Measurements from ENCODE around the gene TRIM3.

The TRIM3 gene

DNA sequence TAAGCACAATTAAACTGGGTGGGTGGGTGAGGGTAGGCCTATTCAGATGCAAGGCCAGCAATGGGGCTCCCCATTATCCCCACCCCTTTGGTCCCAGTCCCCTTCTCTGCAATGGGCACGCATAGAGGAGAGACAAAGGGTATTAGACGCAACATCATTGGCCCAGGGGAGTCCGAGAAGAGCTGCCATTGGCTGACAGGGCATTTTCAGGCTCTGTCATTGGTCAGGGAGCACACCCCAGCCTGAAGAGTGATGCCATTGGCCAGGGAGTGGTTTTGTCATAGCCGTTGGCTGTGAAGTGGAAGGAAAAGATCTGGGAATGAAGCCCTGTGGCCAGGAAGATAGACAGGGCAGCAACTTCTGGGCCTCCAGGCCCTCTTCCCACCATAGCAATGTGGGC, 2.8 kb upstream of the TRIM3 start:
- DNase-seq: no peak

DNA sequence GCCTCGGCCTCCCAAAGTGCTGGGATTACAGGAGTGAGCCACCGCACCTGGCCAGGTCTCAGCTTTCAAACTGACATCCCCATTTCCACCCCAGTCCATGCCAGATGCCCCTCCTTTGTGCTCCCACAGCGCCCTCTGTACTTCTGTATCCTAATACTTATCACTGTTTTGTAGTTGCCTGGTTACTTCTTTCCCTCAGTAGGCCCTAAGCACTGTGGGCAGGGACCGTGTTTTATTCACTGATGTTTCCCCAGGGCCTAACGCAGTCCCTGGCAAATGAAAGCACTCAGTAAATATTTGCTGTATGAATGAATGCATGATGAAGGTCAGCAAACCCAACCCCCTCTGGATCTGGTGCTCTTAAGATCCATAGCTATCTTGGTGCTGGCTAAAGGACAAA, 2.2 kb upstream of the TRIM3 start:
- no peak for DNase-seq

DNA sequence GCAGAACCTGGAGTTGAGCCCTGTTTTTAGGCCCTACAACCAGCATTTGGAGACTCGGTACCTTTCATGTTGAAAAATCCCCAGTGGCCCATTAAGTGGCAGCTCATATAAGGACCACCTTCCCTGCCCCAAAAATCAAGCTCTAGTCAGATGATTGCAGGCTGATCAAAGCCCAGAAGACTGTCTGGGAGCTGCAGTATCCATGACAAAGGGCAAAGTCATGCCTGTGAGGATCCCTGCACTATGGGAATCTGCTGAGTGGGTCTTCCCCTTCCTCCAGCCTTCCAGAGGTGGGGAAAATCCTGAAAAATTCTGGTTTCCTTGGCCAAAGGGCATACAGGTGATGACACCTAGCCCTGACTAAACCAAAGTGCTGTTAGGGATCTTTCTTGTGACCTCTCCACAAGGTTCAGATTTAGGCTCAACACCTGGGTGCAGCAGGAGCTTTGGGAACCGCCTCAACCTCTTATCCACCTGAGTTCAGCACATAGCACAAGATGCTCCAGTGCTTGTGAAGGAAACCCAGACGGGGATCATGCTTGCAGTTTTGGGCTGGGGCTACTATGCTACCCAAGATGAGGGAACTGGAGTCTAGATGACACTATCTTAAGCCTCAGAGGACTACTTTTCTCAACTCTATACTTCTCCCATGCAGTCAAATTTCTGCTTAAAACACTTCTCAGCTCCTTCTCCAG, 1.2 kb upstream of the TRIM3 start:
- no peak for DNase-seq

DNA sequence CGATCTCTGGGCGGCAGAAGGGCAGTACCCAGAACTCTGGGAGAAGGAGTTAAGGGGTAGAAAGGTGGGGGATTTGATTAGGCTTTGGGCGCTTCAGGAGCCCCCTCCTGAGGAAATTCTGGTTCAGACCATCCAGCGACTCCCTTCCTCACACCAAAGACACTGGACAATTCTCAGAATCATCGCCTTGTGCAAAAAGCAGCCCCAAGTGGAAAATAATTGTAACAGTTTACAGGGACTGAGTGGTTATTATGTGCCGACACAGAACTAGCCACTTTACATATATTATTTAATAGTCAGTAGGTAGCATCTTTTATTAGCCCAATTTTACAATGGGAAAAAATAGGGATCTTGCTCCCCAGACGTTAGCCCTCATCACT, 662 bp upstream of the TRIM3 start:
- DNase-seq: no peak

DNA sequence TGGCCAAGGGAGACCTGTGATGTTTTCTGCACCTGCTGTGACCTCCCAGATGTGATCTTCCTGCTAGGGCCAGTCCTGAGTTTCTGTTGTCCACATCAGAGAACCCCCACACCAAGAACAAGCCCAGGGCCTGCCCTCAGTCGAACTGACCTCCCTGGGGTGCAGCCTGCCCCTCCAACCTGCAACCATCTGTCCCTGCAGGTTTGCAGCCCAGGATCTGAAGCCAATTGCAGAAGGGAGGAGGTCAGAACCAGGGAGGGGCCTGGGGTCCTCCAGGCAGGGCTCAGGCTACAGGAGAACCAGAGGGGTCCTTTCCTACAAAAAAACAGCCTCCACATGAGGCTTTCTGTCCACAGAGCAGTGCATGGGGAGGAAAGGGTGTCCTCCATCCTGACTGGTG, 807 bp downstream of the TRIM3 start:
- DNase-seq: no peak

DNA sequence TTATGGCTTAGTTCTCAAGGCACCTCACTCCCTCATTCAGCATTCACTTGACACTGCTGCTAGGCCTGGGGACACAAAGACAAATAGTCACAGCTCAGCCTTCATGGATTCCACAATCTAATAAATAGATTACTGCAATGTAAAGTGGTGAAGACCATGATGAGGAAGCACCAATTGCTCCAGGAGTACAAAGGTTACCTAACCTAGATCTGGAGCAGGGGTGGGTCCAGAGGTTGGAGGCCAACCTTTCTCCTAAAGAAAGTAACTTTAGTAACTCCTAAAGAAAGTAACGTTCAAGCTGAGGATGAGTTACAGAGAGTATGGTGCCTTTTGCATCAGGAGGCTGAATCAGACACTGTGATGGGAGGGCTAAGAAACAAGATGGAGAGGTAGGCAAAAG, 4.1 kb downstream of the TRIM3 start:
- DNase-seq: no peak

DNA sequence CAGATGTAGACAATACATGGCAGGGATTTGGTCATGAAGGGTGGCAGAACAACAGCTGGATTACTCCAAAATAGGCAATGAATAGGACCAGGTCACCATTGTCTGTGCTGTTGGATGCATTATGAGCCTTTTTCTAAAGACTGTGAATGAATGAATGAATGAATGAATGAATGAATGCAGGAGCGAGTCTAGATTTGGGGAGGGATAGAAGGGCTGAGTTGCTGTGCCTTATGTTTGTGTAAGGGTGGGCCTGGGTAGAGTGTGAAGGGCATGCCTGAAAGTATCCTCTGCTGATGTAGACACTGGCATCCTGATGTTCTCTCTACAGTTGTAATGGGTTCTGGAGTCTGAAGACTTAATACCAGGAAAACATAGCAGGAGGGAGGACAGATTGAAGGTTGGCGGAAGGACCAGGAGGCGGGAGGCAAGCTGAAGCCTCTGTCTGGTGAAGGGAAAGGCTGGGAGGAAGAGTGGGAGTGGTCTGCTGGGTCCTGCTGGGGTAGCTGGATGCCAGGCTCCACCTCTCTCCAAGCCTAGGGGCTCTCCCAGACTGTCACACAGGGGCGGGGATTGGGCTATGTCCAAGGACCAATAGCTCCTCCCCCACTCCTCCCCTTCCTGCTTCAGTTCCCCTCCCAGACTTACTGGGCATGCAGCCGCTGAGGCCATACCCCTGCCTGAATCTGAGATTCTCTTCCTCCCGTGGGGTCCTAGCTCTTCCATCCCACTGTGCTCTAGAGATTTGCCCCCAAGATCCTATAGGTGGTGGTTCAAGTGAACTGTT, 4.8 kb downstream of the TRIM3 start:
- peak; percentile 79 for DNase-seq

DNA sequence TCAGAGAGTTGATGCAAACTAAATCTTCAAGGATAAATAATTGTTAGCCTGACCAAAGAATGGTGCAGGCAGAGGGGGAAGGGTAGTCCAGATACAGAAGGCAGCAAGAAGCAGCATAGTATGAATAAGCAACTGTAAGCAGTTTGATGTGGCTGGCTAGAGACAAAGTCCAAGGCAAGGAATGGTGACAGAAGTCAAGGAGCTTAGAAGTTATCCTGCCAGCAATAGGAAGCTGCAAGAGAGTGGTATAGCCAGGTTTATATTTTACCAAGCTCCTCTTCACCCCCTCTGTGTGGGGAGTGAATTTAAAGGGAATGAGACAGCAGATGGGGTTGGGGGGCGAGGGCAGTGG, 14.7 kb downstream of the TRIM3 start:
- no peak for DNase-seq

DNA sequence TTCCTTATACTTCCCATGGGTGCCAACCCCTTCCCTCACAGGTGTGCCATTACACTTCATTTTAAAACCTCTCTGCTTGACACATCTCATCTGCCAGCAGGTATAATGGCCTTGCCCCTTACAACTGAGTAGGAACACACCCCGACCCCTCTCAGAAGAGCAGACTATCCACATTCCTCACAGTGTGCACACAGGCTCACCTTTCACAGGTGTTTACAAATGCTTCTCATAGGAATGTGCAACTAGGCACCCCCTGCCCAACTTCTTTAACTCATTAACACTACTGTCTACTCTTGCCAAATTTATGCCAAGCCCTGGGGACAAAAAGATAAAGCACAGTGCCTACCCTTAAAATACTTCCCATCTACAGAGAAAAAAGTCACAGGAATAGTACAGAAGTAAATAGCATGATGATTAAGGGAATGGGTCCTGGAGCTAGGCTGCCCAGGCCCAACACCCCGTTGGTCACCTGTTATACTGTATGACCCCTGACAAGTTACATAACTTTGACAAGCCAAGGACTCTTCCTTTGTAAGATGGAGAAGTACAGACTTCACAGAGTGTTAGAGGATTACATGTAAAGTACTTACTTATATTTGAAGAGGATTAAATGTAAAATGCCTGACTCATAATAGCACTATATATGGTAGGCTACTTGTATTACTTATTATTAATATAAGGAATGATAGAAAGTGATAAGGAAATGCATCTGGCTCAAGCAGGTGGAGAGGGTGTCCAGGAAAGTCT, 15.2 kb downstream of the TRIM3 start:
- DNase-seq: no peak

DNA sequence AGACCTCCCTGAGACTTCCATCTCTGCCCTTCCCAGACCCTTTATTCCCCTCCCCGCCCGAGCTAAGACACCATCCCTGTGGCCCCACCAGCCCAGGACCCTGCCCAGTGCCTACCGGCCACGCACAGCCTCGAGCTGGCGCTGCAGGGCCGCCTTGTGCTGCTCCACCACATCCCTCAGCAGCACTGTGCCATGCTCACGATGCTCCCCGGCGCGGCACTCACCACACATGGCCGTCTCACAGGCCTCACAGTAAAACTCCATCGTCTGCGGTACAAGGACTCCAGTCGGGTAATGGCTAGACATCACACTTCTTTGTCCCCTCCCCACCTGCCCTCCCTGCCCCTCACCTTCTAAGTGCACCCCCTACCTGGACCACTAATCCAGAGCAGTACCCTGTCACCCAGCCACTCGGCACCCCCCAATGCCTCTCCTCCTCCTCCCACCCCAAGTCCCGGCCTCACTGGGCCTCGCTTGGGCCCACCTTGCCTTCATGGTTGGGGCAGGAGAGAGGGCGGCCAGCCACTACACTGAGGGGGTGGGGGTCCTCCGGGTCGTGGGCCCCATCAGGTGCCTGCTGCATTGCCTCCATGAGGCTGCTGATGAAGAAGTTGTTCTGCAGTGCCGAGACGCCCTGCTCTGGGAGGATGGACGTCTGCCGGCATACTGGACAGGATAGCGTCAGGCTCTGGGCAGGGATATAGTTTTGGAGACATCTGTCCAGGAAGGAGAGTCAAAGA, 16.0 kb downstream of the TRIM3 start:
- no peak for DNase-seq

DNA sequence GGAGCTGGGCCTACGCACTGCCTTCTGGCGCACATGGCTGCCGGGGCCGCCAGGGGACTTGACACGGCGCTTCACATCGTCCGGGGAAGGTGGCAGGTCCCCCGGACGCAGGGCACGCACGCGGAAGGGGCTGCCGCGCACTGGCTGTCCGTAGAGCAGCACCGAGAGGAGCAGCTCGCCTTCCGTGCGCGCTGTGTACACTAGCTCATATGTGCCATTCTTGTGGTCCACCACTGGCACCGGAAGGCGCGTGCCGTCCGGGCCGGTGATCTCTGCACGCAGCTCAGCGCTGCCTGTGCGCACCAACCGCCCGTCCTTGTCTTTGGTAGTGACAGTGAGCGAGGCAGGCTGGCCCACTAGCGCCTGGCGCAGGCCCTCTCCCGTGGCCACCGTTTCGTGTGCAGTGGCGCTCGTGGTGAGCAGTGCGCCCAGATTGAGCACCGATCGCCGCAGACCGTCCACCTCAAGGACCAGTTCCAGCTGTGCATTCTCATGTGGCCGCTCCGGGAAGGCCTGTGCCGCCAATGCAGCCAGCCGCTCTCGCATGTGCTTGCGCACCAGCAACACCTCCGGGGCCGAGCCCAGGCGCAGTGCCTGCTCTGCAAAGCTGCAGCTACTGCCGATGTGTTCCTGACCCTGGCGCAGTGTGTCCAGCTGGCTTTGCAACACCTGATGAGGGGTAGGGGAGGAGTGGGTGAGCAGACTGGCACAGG, 17.2 kb downstream of the TRIM3 start:
- no peak for DNase-seq

DNA sequence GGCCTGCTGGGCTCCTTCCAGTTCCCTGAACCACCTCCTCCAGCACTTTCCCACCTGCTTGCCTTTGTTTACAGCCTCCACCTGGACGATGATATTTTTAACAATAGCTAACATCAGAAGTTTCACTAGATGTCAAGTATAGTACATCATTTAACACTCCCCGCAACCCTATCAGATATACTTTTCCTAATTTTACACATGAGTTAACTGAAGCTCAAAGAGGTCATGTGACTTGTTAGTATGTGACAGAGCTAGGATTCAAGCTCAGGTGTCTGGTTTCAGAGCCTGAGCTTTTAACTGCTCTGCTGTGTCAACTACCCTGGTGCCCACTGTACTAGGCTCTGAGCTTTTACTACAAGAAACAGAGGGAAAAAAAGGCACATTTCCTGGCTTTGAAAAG, 18.7 kb downstream of the TRIM3 start:
- DNase-seq: peak; percentile 13

DNA sequence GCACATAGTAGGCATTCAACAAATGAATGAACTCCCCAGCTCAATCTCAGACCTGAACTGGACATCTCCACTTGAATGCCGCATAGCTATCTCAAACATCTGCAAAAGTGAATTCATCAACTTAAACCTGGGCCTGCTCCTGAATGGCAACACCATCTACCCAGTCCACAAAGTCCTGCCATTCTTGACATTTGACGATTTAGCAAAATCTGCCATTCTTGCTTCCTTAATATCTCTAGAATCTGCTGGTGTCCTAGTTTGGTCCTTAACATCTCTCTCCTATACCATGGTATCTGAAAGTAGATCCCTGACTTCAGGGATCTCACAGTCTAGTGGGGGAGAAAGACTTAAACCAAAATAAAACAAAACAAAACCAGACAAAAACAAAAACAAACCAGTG, 20.6 kb downstream of the TRIM3 start:
- DNase-seq: no peak

DNA sequence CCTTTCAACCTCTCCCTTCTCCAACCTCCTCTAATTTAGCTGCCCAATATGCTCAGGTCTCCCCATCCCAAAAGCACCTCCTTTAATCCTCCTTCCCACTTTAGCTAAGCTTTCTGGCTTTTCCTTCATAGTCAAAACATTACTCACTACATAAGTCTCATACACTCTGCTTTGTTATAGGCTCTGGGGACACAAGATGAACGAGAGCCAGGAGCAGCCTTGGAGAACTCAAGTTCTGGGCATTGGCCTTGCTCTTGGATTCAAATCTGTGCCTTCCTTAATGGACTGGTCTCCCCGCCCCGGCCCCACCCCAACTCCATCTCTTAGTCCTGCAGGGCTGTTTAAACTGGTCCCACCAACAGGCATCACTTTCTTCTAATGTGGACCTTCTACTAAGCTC, 21.5 kb downstream of the TRIM3 start:
- DNase-seq: no peak

DNA sequence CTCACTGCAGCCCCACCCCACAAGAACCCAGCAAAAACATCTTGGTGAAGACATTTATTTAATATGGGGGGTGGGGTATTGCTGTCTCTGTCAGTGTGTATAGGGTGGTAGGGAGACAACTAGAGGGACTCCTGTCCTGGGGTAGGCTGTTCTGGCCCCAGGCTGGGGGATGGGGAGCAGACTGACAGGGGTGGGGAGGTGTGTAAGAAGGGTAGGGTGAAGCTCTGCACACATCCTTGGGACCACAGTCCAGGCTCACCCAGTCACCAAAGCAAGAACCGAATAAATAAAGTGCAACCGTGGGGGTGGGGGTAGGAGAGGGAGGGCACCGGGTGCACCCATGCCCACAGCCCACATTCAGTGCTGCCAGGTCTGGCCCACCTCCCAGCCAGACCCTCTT, 25.2 kb downstream of the TRIM3 start:
- no peak for DNase-seq

DNA sequence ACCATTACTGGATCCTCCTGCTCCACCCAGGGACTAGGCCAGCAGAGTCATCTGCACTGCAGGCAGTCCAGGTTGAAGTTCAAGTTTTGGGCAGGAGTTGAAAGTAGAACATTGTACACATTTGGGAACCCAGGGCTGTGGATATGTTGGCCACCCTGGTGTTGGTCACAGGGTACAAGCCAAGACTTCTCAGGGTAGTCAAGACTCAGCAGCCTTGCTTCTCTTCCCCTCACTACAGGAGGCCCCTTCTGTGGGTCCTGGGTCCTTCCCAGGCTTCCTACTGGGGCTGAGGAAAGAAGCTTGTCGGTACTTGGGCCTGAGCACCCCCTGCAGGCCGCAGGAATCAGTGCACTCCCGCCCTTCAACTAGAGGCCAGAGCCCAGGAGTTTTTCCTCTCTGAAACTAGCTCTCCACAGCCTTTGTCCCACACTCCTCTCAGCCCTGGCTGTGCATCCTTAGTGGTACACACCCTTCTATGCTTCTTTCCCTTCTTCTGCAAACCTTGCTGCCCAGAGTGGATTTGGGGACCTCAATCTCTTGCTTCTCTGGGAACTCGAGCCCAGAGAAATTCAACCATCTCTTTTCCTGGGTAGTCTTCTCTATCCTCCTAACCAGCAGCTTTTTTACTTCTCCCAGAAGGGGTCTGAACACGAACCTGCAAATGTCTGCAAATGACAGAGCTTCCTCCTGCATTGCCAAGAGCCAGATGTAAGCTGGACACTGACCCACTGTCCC, 30.3 kb downstream of the TRIM3 start:
- DNase-seq: no peak

DNA sequence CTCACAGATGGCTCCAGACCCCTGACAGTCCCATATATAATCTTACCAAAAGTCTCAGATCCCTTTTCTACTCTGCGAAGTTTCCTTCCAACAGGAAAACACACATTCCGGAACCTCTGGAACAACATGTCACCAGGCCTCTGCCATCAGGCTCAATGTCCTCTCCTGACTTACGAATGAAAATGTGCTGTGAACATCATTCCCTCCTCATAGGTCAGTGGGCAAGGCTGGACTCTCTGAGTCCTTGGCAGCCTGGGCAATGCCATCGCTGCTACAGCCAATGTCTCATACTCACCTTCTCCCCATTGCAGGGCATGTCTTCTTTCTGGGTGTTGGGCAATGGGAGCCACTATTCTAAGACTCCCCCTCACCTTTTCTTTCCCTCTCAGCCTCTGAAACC, 31.3 kb downstream of the TRIM3 start:
- no peak for DNase-seq

DNA sequence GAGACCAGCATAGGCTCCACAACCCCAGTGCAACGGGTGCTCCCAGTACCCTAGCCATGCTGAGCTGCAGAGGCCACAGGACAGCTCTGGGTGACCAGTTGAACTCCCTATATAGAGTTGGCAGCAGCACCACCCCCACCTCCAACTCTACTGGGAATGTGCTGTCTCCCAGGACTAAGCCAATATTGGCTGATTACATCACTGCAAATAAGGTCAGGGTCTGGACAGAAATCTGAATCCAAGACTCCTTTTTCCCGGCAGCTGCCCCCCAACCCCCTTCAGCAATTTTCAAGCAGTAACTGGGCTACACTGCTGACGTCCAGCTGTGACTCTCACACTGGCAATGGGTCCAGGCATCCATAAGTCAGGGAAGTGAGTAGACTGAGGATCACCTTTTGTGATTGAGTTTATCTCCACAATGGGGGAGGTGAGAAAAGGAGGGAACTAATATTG, 32.8 kb downstream of the TRIM3 start, which contains the start of gene HPX:
HPX (minus strand) TSS at position 82 of the 453 bp plus-strand sequence; CDS start at position 58, 24 bp downstream.
- DNase-seq: no peak

DNA sequence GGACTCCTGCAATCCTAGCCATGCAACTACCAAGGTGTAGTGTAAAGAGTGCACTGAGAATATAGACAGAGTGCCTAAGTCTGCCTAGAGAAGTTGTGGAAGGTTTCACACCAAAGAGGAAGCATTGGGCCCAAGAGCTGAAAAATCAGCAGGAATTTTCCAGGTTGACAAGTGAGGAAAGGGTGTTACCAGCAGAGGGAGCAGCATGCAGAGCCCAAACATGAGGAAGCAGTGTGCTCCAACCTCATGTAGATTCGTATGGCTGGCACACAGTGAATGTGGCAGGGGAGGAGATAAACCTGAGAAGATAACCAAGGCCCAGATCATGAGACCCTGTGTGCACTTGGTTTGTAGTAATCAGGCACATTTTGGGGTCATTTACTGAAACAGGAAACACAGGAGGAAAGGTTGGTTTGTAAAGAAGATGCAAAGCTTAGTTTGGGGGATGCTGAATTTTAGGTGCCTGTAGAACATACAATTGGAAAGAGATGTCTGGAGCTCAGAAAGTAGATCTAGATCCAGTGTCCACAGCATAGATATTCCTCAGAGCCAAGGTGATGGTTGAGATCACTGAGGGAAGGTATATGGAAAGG, 34.7 kb downstream of the TRIM3 start:
- peak; percentile 20 for DNase-seq

DNA sequence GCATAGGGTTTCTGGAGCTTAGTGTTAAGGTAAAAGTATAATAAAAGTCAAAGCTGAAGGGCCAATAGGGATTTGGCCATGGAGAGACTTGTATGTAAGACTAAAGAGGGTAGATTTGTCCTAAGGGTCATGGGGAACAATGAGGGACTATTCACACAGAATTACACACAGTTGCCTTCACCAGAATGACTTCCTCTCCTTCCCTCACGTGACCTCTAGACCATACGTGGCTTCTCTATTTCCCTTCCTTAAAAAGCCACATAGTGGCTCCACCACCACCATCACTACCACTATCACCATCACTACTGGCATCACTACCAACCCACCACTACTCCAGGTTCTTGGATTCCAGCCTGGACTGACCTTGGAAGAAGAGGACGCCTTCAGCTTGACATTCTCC, 35.7 kb downstream of the TRIM3 start:
- DNase-seq: no peak

DNA sequence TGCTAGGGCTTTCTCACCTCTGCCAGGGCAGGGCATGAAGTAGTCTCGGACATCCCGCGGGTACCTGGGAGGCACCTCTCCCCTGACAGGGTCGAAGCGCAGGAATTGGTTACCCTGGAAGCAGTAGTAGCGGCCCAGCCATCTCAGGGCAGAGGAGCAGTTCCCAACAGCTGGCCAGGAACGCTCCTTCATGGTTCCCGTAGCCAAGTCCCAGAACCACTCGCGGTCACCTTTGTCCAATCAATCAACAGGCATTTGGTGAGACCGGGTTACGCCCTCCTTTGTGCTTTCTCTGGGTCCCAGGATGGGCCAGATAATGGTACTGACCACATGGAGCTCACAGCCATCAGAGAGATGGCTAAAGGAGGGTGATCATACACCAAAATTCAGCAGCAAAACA, 36.3 kb downstream of the TRIM3 start:
- DNase-seq: no peak
